ENCODE results near the gene SLC30A5. TPM values are rescaled to one million over a fixed set of nuclear protein-coding genes. Genes with fewer than 3 reads are reported as not detected.

Gene SLC30A5
- total and polyA plus RNA-seq, 10 of the 15 experiments (the other 5 are each of a cell fraction or from before 2014, with no cell fraction given) = 14.7 to 67.9 (median 38.4) TPM

- Histone ChIP-seq H2AFZ (ENCODE audit: control insufficient read depth, low read depth, low read length) (no peak overlapping the region), H3K79me2 (ENCODE audit: control insufficient read depth, insufficient read depth, low read length) (peaks cover 18% of the 10 kb centered on the region), H3K9me3 (replicated peaks; ENCODE audit: control insufficient read depth, insufficient read depth, low read length) (no peaks in the 10 kb centered on the region; the same call in 2 of the 3 replicates), H3K4me3 (no peak overlapping the region), H3K4me1 (ENCODE audit: control insufficient read depth, insufficient read depth, low read length) (peaks cover 22% of the 10 kb centered on the region; the same call in 1 of the 2 replicates), H4K20me1 (ENCODE audit: control insufficient read depth, insufficient read depth) (no peaks in the 10 kb centered on the region), H3K36me3 (ENCODE audit: control insufficient read depth in 2 of 2, insufficient read depth in 2 of 2, low read length in 1 of 2) (peaks cover 0 to 23% of the 10 kb centered on the region in 2 experiments), H3K27ac (ENCODE audit: control insufficient read depth, insufficient read depth) (no peak overlapping the region), H3K9ac (ENCODE audit: control insufficient read depth, insufficient read depth, low read length) (no peak overlapping the region), H3K4me2 (ENCODE audit: control insufficient read depth, insufficient read depth) (no peak overlapping the region), H3K27me3 (replicated peaks in 1 of 2; ENCODE audit: control insufficient read depth in 2 of 2, insufficient read depth in 2 of 2, low read length in 1 of 2) (no peaks in the 10 kb centered on the region)
- intact Hi-C loops (cut with micrococcal nuclease; ENCODE audit: unreplicated experiment) (no loop called here), in situ Hi-C loops (cut with MboI) (no loop called here)
- FAIRE-seq (no peak), ATAC-seq (no peak), DNase-seq (ENCODE audit: low read depth, low spot score) (no peak)
- 82% methylated on average over 3 of the region's 3 CpGs for WGBS (ENCODE audit: insufficient coverage, insufficient replicate concordance, low lambda C conversion rate, missing lambda C conversion rate)
- BruUV-seq (replicated peaks) = no TSS peak
- POLR2A ChIA-PET = no interaction called here
- RAD21 ChIA-PET (ENCODE audit: unreplicated experiment) = no interaction called here
- no peak for TF ChIP-seq ATF7 (IDR thresholded peaks at IDR 0.05; ENCODE audit: low read depth)
- SMC1A ChIA-PET (ENCODE audit: uncharacterized antibody, unreplicated experiment) = no interaction called here
- CTCF ChIA-PET = no interaction called here
These were observed 9.7 kb downstream of the SLC30A5 start for GRCh38 chr5:69103521-69103920.

GRCh38 chr5:69105996-69106906 lies 12.4 kb downstream of the SLC30A5 start:
- Histone ChIP-seq H3K4me3 (no peak overlapping the region), H3K27ac (ENCODE audit: control insufficient read depth, insufficient read depth) (0 out of 2 replicates have a peak overlapping the region, but pooled peaks have one; percentile 13), H3K9me3 (replicated peaks; ENCODE audit: control insufficient read depth, insufficient read depth, low read length) (no peaks in the 10 kb centered on the region; the same call in 2 of the 3 replicates), H3K27me3 (replicated peaks in 1 of 2; ENCODE audit: control insufficient read depth in 2 of 2, insufficient read depth in 2 of 2, low read length in 1 of 2) (no peaks in the 10 kb centered on the region), H3K4me2 (ENCODE audit: control insufficient read depth, insufficient read depth) (0 out of 2 replicates have a peak overlapping the region, but pooled peaks have one; percentile 4), H2AFZ (ENCODE audit: control insufficient read depth, low read depth, low read length) (no peak overlapping the region), H3K36me3 (ENCODE audit: control insufficient read depth in 2 of 2, insufficient read depth in 2 of 2, low read length in 1 of 2) (peaks cover 2 to 20% of the 10 kb centered on the region in 2 experiments), H3K79me2 (ENCODE audit: control insufficient read depth, insufficient read depth, low read length) (no peaks in the 10 kb centered on the region), H3K4me1 (ENCODE audit: control insufficient read depth, insufficient read depth, low read length) (peaks cover 10% of the 10 kb centered on the region; the same call in 1 of the 2 replicates), H3K9ac (ENCODE audit: control insufficient read depth, insufficient read depth, low read length) (no peak overlapping the region), H4K20me1 (ENCODE audit: control insufficient read depth, insufficient read depth) (no peaks in the 10 kb centered on the region)
- WGBS (ENCODE audit: insufficient coverage, insufficient replicate concordance, low lambda C conversion rate, missing lambda C conversion rate) = 33% methylated on average over 4 of the region's 4 CpGs
- POLR2A ChIA-PET = no interaction called here
- in situ Hi-C loops (cut with MboI) = no loop called here
- no TSS peak for BruUV-seq (replicated peaks)
- FAIRE-seq = peak; percentile 31
- peak; percentile 97 for ATAC-seq
- SMC1A ChIA-PET (ENCODE audit: uncharacterized antibody, unreplicated experiment) = interaction anchor here (1.6 to 1.8 kb wide), 2 partner anchors 11 to 64 kb away, joined by 3 to 4 read pairs; no protein-coding TSS in a partner anchor
- CTCF ChIA-PET = interaction anchor here (0.6 to 1.5 kb wide), 6 partner anchors 10 to 226 kb away, joined by 3 to 7 read pairs (median 3); partner anchors contain the start of genes CCDC125 and SLC30A5
- RAD21 ChIA-PET (ENCODE audit: unreplicated experiment) = interaction anchor here (0.6 to 2.2 kb wide), 5 partner anchors 11 to 271 kb away, joined by 3 to 11 read pairs (median 4); partner anchors contain the start of genes CDK7 and SLC30A5
- DNase-seq (ENCODE audit: low read depth, low spot score) = no peak
- intact Hi-C loops (cut with micrococcal nuclease; ENCODE audit: unreplicated experiment) = no loop called here
- TF ChIP-seq EGR1 (IDR thresholded peaks at IDR 0.05; ENCODE audit: borderline replicate concordance in 1 of 2, low read depth in 2 of 2, low read length in 2 of 2) (no peak), ZZZ3 (IDR thresholded peaks at IDR 0.05; ENCODE audit: control insufficient read depth, insufficient read length, low read depth) (no peak), NR2F1 (conservative IDR thresholded peaks at IDR 0.05) (peak; percentile 86), EED (IDR thresholded peaks at IDR 0.05; ENCODE audit: low read depth) (no peak), EP300 (IDR thresholded peaks at IDR 0.05; ENCODE audit: borderline replicate concordance in 1 of 2, control insufficient read depth in 1 of 2, low read depth in 2 of 2, low read length in 2 of 2) (0 out of 4 replicates have a peak, but pooled peaks of 1 of the 2 experiments have one; percentile 37), RAD21 (IDR thresholded peaks at IDR 0.05; ENCODE audit: insufficient read depth, low read depth, low read length) (no peak), SUPT20H (IDR thresholded peaks at IDR 0.05; ENCODE audit: borderline replicate concordance, control insufficient read depth, low read depth, low read length) (no peak), NRF1 (conservative IDR thresholded peaks at IDR 0.05; ENCODE audit: low read depth, low read length) (no peak), NFYA (IDR thresholded peaks at IDR 0.05; ENCODE audit: borderline replicate concordance, low read depth, low read length) (no peak), NR2C1 (IDR thresholded peaks at IDR 0.05) (no peak)

Measured in GM12878 (cell line).